ENCODE data around the gene CEBPG. TPM values are rescaled to one million over a fixed set of nuclear protein-coding genes. Genes with fewer than 3 reads are reported as not detected.

CEBPG gene
- total and polyA plus RNA-seq, 2 donors (not counting 1 experiment from before 2014, with no cell fraction given), result 12.5 to 24.2 TPM

GRCh38 chr19:33390101-33390907 is 16.8 kb downstream of the CEBPG start:
- Histone ChIP-seq H3K36me3 (replicated peaks in 1 of 2; ENCODE audit: control extremely low read depth in 1 of 2, control insufficient read depth in 1 of 2, extremely low read depth in 1 of 2, insufficient read depth in 2 of 2, low read length in 1 of 2) (peaks cover 0 to 5% of the 10 kb centered on the region in 2 experiments), H3K79me2 (ENCODE audit: control insufficient read depth, insufficient read depth, low read length) (peaks cover 6% of the 10 kb centered on the region), H3K4me2 (replicated peaks; ENCODE audit: low read depth, low read length, poor library complexity, severe bottlenecking) (no peak overlapping the region), H3K27me3 (replicated peaks in 1 of 4; ENCODE audit: control extremely low read depth in 1 of 4, control insufficient read depth in 3 of 4, insufficient read depth in 4 of 4, low read length in 3 of 4) (no peaks in the 10 kb centered on the region), H3K9ac (ENCODE audit: low read length) (no peak overlapping the region), H3K4me3 (ENCODE audit: control extremely low read depth in 1 of 5, extremely low read depth in 1 of 5, insufficient read depth in 1 of 5, low read depth in 2 of 5, low read length in 4 of 5) (no peak overlapping the region), H3K9me3 (ENCODE audit: control extremely low read depth in 1 of 3, control insufficient read depth in 2 of 3, insufficient read depth in 1 of 3, low read length in 2 of 3) (no peaks in the 10 kb centered on the region), H4K20me1 (ENCODE audit: control insufficient read depth, insufficient read depth, low read length, poor library complexity, severe bottlenecking) (peaks cover 13% of the 10 kb centered on the region), H3K27ac (ENCODE audit: low read length in 2 of 2) (no peak overlapping the region), H3K4me1 (ENCODE audit: control insufficient read depth in 2 of 2, insufficient read depth in 2 of 2, low read length in 2 of 2) (no peaks in the 10 kb centered on the region), H2AFZ (ENCODE audit: insufficient read depth, low read depth, low read length, poor library complexity, severe bottlenecking) (no peak overlapping the region)
- ATAC-seq (ENCODE audit: low read depth) (no peak), DNase-seq (no peak)
- H3K4me1 Mint-ChIP-seq, result no peaks in the 10 kb centered on the region
- CTCF ChIA-PET, result interaction anchor here (1.2 to 1.5 kb wide), 2 partner anchors 153 to 155 kb away, joined by 3 read pairs; no protein-coding TSS in a partner anchor
- H3K9me3 Mint-ChIP-seq (ENCODE audit: insufficient read depth), result no peaks in the 10 kb centered on the region
- no peaks in the 10 kb centered on the region for H3K27me3 Mint-ChIP-seq
- WGBS (ENCODE audit: insufficient coverage), result 89% methylated on average over 18 of the region's 19 CpGs
- H3K27ac Mint-ChIP-seq, result no peak overlapping the region
- intact Hi-C loops (cut with micrococcal nuclease), result no loop called here
- POLR2A ChIA-PET, result no interaction called here
- no peak overlapping the region for H3K4me3 Mint-ChIP-seq
- no peak for TF ChIP-seq EZH2 (IDR thresholded peaks at IDR 0.05; ENCODE audit: borderline replicate concordance, insufficient read depth, low read depth, low read length, poor library complexity, severe bottlenecking)
- no peak for TF ChIP-seq CTCF (IDR thresholded peaks at IDR 0.05)

Data from B cell (primary cell).